ENCODE measurements around the gene ZNF329. TPM values are rescaled to one million over a fixed set of nuclear protein-coding genes. Genes with fewer than 3 reads are reported as not detected.
A peak's percentile ranks its signal among the peaks of the same experiment; 100 is the strongest.

Gene ZNF329
- total and polyA plus RNA-seq, 9 of the 15 experiments (the other 6 are each of a cell fraction or from before 2014, with no cell fraction given): 0.21 to 3.6 (median 2.2) TPM

DNA sequence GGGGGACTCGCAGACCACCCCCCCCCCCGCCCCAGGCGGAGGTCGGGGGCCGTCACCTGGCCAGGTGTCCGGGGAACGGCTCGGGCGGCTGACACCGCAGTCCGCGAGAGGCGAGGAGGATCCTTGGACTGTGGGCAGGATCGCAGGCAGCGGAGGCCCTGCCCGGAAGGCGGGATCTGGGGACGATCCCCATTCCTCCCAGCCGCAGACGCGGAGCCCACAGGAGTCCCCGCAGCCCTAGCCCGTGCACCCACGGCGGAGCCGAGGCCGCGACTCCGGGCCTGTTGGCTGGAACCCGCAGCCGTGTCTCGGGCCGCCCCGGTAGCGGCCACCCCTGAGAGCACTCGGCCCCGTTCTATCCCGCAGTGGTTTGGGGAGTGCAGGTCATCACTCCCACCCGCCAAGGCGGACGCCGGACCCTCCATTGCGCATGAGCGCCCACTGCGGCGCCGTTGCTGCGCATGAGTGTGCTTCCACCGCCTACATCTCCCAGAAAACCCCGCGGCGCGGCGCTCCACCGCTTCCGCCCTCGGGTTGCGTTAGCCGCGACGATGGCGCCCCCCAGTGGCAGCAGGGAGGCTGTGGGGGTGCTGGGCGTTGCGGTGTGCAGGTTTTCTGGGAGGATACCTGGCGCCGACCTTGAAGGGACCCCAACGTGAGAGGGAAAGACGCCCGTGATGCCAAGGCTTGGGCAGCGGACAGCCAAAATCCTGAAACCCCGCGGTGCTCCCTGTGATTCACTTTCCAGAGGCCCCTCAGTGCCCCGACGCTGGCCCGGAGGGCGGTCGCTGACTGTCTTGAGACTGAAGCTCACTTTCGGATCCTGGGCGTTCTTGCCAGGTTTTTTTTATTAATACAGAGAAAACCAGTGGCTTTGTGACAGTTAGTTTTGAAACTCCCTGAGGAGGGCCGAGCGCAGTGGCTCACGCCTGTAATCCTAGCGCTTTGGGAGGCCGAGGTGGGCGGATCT, 4.4 kb upstream of the ZNF329 start (continued):
- peak in 1 of 3 experiments; percentile 61 for TF ChIP-seq YY1 (IDR thresholded peaks at IDR 0.05; ENCODE audit: borderline replicate concordance in 1 of 3, control insufficient read depth in 1 of 3, extremely low read depth in 1 of 3, insufficient read depth in 3 of 3, insufficient read length in 1 of 3, insufficient replicate concordance in 2 of 3, low read depth in 1 of 3, low read length in 2 of 3)
- peak; percentile 76 for TF ChIP-seq CXXC5 (CRISPR knock-in tag; IDR thresholded peaks at IDR 0.05)
- TF ChIP-seq SRSF1 (IDR thresholded peaks at IDR 0.05; ENCODE audit: low read depth, low read length): peak; percentile 93

- H2AFZ ChIP-seq (ENCODE audit: low read depth, low read length): peak overlapping the region; percentile 87
- in situ Hi-C loops (cut with MboI): loop anchor here (10.0 kb wide), 1 partner anchor 129 kb away; no protein-coding TSS in a partner anchor
- no peak for TF ChIP-seq ARNT (IDR thresholded peaks at IDR 0.05)
- TF ChIP-seq ZKSCAN8 (CRISPR knock-in tag; IDR thresholded peaks at IDR 0.05): no peak
- TF ChIP-seq NCOA2 (IDR thresholded peaks at IDR 0.05; ENCODE audit: partially characterized antibody in 2 of 2): no peak
- no peak for TF ChIP-seq ETV5 (CRISPR knock-in tag; IDR thresholded peaks at IDR 0.05; ENCODE audit: low read depth)
- no peak for TF ChIP-seq ZNF224 (CRISPR knock-in tag; IDR thresholded peaks at IDR 0.05)
- TF ChIP-seq, protein P1, sequence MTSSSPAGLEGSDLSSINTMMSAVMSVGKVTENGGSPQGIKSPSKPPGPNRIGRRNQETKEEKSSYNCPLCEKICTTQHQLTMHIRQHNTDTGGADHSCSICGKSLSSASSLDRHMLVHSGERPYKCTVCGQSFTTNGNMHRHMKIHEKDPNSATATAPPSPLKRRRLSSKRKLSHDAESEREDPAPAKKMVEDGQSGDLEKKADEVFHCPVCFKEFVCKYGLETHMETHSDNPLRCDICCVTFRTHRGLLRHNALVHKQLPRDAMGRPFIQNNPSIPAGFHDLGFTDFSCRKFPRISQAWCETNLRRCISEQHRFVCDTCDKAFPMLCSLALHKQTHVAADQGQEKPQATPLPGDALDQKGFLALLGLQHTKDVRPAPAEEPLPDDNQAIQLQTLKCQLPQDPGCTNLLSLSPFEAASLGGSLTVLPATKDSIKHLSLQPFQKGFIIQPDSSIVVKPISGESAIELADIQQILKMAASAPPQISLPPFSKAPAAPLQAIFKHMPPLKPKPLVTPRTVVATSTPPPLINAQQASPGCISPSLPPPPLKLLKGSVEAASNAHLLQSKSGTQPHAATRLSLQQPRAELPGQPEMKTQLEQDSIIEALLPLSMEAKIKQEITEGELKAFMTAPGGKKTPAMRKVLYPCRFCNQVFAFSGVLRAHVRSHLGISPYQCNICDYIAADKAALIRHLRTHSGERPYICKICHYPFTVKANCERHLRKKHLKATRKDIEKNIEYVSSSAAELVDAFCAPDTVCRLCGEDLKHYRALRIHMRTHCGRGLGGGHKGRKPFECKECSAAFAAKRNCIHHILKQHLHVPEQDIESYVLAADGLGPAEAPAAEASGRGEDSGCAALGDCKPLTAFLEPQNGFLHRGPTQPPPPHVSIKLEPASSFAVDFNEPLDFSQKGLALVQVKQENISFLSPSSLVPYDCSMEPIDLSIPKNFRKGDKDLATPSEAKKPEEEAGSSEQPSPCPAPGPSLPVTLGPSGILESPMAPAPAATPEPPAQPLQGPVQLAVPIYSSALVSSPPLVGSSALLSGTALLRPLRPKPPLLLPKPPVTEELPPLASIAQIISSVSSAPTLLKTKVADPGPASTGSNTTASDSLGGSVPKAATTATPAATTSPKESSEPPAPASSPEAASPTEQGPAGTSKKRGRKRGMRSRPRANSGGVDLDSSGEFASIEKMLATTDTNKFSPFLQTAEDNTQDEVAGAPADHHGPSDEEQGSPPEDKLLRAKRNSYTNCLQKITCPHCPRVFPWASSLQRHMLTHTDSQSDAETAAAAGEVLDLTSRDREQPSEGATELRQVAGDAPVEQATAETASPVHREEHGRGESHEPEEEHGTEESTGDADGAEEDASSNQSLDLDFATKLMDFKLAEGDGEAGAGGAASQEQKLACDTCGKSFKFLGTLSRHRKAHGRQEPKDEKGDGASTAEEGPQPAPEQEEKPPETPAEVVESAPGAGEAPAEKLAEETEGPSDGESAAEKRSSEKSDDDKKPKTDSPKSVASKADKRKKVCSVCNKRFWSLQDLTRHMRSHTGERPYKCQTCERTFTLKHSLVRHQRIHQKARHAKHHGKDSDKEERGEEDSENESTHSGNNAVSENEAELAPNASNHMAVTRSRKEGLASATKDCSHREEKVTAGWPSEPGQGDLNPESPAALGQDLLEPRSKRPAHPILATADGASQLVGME (CRISPR knock-in tag; IDR thresholded peaks at IDR 0.05): no peak
- TF ChIP-seq NEUROD1 (IDR thresholded peaks at IDR 0.05; ENCODE audit: borderline replicate concordance, low read depth, low read length, partially characterized antibody): no peak
- TF ChIP-seq ZNF282 (CRISPR knock-in tag; IDR thresholded peaks at IDR 0.05): no peak
- TF ChIP-seq SREBF2 (CRISPR knock-in tag; IDR thresholded peaks at IDR 0.05): no peak
These were observed 3.7 kb upstream of the ZNF329 start for GRCh38 chr19:58154287-58154678.

More at GRCh38 chr19:58154287-58154678, 3.7 kb upstream of the ZNF329 start:
- no peaks in the 10 kb centered on the region for H4K20me1 ChIP-seq (replicated peaks; ENCODE audit: control insufficient read depth, insufficient read depth, low read length)
- peaks cover 6% of the 10 kb centered on the region; the same call in 1 of the 2 replicates for H3K9me3 ChIP-seq (replicated peaks; ENCODE audit: control insufficient read depth, insufficient read depth, low read depth, low read length)
- DNase-seq (ENCODE audit: extremely low read depth in 1 of 4, low spot score in 3 of 4) (peak in 1 of 4 experiments; percentile 6), ATAC-seq (0 out of 3 replicates have a peak, but pooled peaks have one; percentile 3), FAIRE-seq (no peak)
- peak overlapping the region; percentile 79 for H3K4me2 ChIP-seq (ENCODE audit: insufficient read depth, low read length)
- H3K9ac ChIP-seq (ENCODE audit: insufficient read depth in 1 of 2, low read depth in 2 of 2, low read length in 2 of 2): peak overlapping the region in 1 of 2 experiments; percentile 89; a peak in 2 of 4 replicates
- ChIA-PET POLR2A (interaction anchor here (0.6 kb wide), 1 partner anchor 40 kb away, joined by 3 read pairs; no protein-coding TSS in a partner anchor), CTCF (ENCODE audit: low intra/inter-chr PET ratio) (interaction anchor here (0.5 kb wide), 1 partner anchor 64 kb away, joined by 3 read pairs; no protein-coding TSS in a partner anchor)
- H3K27me3 ChIP-seq (ENCODE audit: control insufficient read depth in 2 of 2, insufficient read depth in 2 of 2, low read length in 2 of 2): no peaks in the 10 kb centered on the region
- H3K4me1 ChIP-seq (replicated peaks in 1 of 2; ENCODE audit: control insufficient read depth in 2 of 2, insufficient read depth in 2 of 2, low read length in 2 of 2): peaks cover 0 to 24% of the 10 kb centered on the region in 2 experiments; a peak in 2 of 5 replicates
- H3K9me1 ChIP-seq (ENCODE audit: control insufficient read depth, insufficient read depth, low read length): no peaks in the 10 kb centered on the region
- no peaks in the 10 kb centered on the region for H3K36me3 ChIP-seq (ENCODE audit: control insufficient read depth, insufficient read depth, low read length)
- H3K4me3 ChIP-seq: peak overlapping the region; percentile 67
- H3K79me2 ChIP-seq (ENCODE audit: control insufficient read depth, insufficient read depth, low read length): no peaks in the 10 kb centered on the region
- WGBS (ENCODE audit: insufficient coverage, low coverage, missing lambda C conversion rate): 22% methylated on average over 11 of the region's 12 CpGs
- no TSS peak for BruUV-seq (replicated peaks)
- H3K27ac ChIP-seq (ENCODE audit: extremely low read depth, low read depth, low read length): no peak overlapping the region
- intact Hi-C loops (cut with micrococcal nuclease): loop anchor here (10.0 kb wide), 1 partner anchor 1049 kb away; no protein-coding TSS in a partner anchor

Data from K562 (cell line).